Measurements from ENCODE around the gene HBB. TPM values are rescaled to one million over a fixed set of nuclear protein-coding genes. Genes with fewer than 3 reads are reported as not detected.

The HBB gene
- total RNA-seq (not detected in 2 replicates), polyA plus RNA-seq (0.16 and 0.22 TPM in 2 replicates), polyA minus RNA-seq (ENCODE audit: low replicate concordance) (not detected in 2 replicates)
- 0.21 TPM in 1 of 2 replicates, not detected in the other for polyA plus RNA-seq (2012)

- no peaks in the 10 kb centered on the region for H3K79me2 ChIP-seq (ENCODE audit: control insufficient read depth, insufficient read depth, low read length)
- H3K36me3 ChIP-seq (ENCODE audit: control insufficient read depth, insufficient read depth, low read length): no peaks in the 10 kb centered on the region
- H3K27ac ChIP-seq (ENCODE audit: insufficient read depth, low read length): no peak within 1 kb of the TSS
- H2AFZ ChIP-seq (ENCODE audit: low read length): no peak within 1 kb of the TSS
- no peak within 1 kb of the TSS for H3K4me2 ChIP-seq (ENCODE audit: extremely low read depth, insufficient read depth, low read length)
- H3K27me3 ChIP-seq (ENCODE audit: control insufficient read depth, insufficient read depth, low read length): no peaks in the 10 kb centered on the region
- no peak within 1 kb of the TSS for H3K9ac ChIP-seq (ENCODE audit: insufficient read depth, low read length)
- no peaks in the 10 kb centered on the region for H3K9me3 ChIP-seq (ENCODE audit: control insufficient read depth, insufficient read depth, low read depth, low read length)
- H4K20me1 ChIP-seq (ENCODE audit: control insufficient read depth, extremely low read depth, insufficient read depth, low read length): no peaks in the 10 kb centered on the region
- H3K4me3 ChIP-seq (replicated peaks in 1 of 4; ENCODE audit: control extremely low read depth in 1 of 4, insufficient read depth in 1 of 4, low read depth in 3 of 4, low read length in 4 of 4): no peak within 1 kb of the TSS
- TF ChIP-seq CTCF (conservative IDR thresholded peaks at IDR 0.05 in 1 of 2, IDR thresholded peaks at IDR 0.05 in 1 of 2; ENCODE audit: low read depth in 1 of 2, low read length in 2 of 2) (no peak), EZH2 (IDR thresholded peaks at IDR 0.05; ENCODE audit: low read length, missing control alignments) (no peak)
- no peaks in the 10 kb centered on the region for H3K4me1 ChIP-seq (ENCODE audit: control insufficient read depth, extremely low read depth, insufficient read depth, low read length)
- DNase-seq (ENCODE audit: low read depth in 2 of 2): no peak
Measured at GRCh38 chr11:5226732-5227310, at the start of gene HBB. Gene HBB (minus strand): TSS chr11:5227071. CDS start chr11:5227021, 50 bp downstream.

- no peaks in the 10 kb centered on the region for H3K79me2 ChIP-seq (ENCODE audit: control insufficient read depth, insufficient read depth, low read length)
- no peak overlapping the region for H3K9ac ChIP-seq (ENCODE audit: insufficient read depth, low read length)
- H3K9me3 ChIP-seq (ENCODE audit: control insufficient read depth, insufficient read depth, low read depth, low read length): no peaks in the 10 kb centered on the region
- TF ChIP-seq EZH2 (IDR thresholded peaks at IDR 0.05; ENCODE audit: low read length, missing control alignments): no peak
- H3K36me3 ChIP-seq (ENCODE audit: control insufficient read depth, insufficient read depth, low read length): no peaks in the 10 kb centered on the region
- no peaks in the 10 kb centered on the region for H3K27me3 ChIP-seq (ENCODE audit: control insufficient read depth, insufficient read depth, low read length)
- no peak overlapping the region for H3K4me2 ChIP-seq (ENCODE audit: extremely low read depth, insufficient read depth, low read length)
- no peak overlapping the region for H3K27ac ChIP-seq (ENCODE audit: insufficient read depth, low read length)
- H3K4me3 ChIP-seq (replicated peaks in 1 of 4; ENCODE audit: control extremely low read depth in 1 of 4, insufficient read depth in 1 of 4, low read depth in 3 of 4, low read length in 4 of 4): no peak overlapping the region
- H4K20me1 ChIP-seq (ENCODE audit: control insufficient read depth, extremely low read depth, insufficient read depth, low read length): no peaks in the 10 kb centered on the region
- no peak for DNase-seq (ENCODE audit: low read depth in 2 of 2)
- peaks cover 10% of the 10 kb centered on the region for H3K4me1 ChIP-seq (ENCODE audit: control insufficient read depth, extremely low read depth, insufficient read depth, low read length)
- H2AFZ ChIP-seq (ENCODE audit: low read length): peak overlapping the region; percentile 21
Measured at GRCh38 chr11:5275369-5276110, 48.7 kb upstream of the HBB start.

GRCh38 chr11:5274395-5274794 is 47.5 kb upstream of the HBB start:
- TF ChIP-seq CTCF (conservative IDR thresholded peaks at IDR 0.05 in 1 of 2, IDR thresholded peaks at IDR 0.05 in 1 of 2; ENCODE audit: low read depth in 1 of 2, low read length in 2 of 2): no peak
- no peak for TF ChIP-seq EZH2 (IDR thresholded peaks at IDR 0.05; ENCODE audit: low read length, missing control alignments)
- DNase-seq (ENCODE audit: low read depth in 2 of 2): peak in 1 of 2 donors; percentile 19
- Histone ChIP-seq H3K4me2 (ENCODE audit: extremely low read depth, insufficient read depth, low read length) (no peak overlapping the region), H3K36me3 (ENCODE audit: control insufficient read depth, insufficient read depth, low read length) (no peaks in the 10 kb centered on the region), H3K79me2 (ENCODE audit: control insufficient read depth, insufficient read depth, low read length) (no peaks in the 10 kb centered on the region), H3K4me3 (replicated peaks in 1 of 4; ENCODE audit: control extremely low read depth in 1 of 4, insufficient read depth in 1 of 4, low read depth in 3 of 4, low read length in 4 of 4) (no peak overlapping the region), H3K27ac (ENCODE audit: insufficient read depth, low read length) (no peak overlapping the region), H3K27me3 (ENCODE audit: control insufficient read depth, insufficient read depth, low read length) (no peaks in the 10 kb centered on the region), H2AFZ (ENCODE audit: low read length) (peak overlapping the region; percentile 66), H3K9ac (ENCODE audit: insufficient read depth, low read length) (no peak overlapping the region), H4K20me1 (ENCODE audit: control insufficient read depth, extremely low read depth, insufficient read depth, low read length) (no peaks in the 10 kb centered on the region), H3K4me1 (ENCODE audit: control insufficient read depth, extremely low read depth, insufficient read depth, low read length) (peaks cover 3% of the 10 kb centered on the region), H3K9me3 (ENCODE audit: control insufficient read depth, insufficient read depth, low read depth, low read length) (no peaks in the 10 kb centered on the region)

All from fibroblast of lung (primary cell).